SKM-1 (cell line): ENCODE data around the gene C1orf226.

ENCODE experiments used
- DNase-seq: peaks from one replicate; lab custom pipeline; 2025; ENCODE audit not compliant: unreplicated experiment; lab: John Stamatoyannopoulos, UW

Gene C1orf226, protein sequence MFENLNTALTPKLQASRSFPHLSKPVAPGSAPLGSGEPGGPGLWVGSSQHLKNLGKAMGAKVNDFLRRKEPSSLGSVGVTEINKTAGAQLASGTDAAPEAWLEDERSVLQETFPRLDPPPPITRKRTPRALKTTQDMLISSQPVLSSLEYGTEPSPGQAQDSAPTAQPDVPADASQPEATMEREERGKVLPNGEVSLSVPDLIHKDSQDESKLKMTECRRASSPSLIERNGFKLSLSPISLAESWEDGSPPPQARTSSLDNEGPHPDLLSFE

DNA sequence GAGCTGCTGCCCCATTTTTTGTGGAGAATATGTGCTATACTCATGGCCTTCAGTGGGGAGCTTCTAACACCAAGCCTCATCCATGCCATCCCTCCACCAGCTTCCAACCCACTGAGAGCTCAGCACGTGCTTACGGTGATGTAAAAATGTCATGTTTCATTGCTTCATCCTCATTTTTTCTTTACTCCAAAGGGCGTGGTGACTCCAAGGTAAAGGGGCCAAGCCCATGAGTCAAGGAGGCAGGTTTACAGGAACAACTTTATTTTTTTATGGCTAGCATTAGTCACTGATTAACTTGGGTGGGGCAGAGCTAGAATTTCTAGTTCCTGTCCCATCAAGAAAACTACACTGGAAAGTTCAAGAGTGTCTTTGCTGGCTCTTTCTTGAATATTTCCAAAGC is at the start of gene C1orf226:
Gene C1orf226, plus strand, starts transcription at position 346 of the 400 bp plus-strand sequence. CDS start 174 bp downstream, outside the sequence.
- no peak for DNase-seq

DNA sequence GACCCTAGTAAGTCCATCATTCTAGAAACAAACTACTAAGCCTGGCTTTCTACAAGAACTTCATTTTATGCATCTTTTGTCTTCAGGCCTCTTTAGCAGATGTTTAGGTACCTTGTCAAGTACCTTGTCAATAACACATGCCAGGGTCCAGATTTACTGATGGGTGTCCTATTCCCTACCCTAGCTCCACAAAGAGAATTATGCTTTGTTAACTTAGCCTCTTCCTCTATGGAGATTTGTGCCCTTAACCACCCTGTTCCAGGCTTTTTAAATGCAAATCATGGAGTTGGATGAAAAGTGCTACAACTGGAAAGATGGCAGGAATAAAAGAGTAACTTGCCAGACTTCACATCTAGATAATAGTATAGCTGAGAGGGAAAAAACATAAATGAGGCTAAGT is 47.5 kb upstream of the C1orf226 start:
- DNase-seq: no peak

DNA sequence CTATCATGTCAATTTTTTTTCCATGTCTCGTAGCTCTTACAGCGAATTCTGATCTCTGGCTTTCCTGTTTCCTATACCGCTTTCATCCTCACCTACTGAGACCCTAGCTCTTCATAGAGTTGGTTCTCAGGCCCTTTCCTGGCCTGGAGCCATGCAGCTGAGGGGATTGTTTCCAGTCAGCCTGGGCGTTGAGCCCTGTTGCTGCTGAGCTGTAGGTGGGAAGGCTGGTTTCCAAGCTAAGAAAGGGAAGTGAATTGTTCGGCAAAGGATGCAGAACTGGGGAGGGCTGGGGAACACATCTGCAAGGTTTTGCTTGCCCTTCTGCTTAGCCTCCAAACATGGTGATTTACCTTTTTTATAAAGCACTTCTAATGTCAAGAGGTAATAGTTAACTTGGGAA is 46.4 kb upstream of the C1orf226 start:
- no peak for DNase-seq

DNA sequence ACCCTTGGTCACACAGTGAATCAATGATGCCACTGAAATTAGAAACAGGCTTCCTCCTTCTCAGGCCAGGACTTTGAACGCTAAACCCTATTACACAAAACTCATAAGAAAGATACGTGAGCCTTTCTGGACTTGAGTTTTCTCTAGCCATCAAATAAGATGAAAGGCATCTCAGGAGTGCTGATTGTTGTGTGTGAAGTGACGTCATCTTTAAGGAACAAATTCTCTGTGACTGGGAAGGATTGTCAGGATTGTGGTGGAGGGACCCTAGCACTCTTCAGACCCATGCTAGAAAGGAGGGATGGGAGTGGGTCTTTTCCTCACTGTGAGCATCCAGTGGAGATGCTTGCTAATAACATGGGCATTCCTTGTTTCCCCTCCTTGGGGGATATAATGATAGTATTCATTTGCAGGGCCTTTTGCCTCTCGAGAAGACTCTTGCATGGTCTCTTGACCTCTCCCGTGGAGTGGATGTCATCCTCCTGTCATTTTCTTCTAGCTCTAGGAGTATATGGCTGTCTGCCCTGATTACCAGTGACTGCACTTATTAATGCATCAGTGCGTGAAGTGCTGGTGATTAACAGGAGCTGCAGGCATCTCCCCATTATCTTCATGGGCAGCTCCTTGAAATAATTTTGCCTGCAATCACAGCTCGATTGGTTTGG is 44.8 kb upstream of the C1orf226 start:
- DNase-seq: no peak

DNA sequence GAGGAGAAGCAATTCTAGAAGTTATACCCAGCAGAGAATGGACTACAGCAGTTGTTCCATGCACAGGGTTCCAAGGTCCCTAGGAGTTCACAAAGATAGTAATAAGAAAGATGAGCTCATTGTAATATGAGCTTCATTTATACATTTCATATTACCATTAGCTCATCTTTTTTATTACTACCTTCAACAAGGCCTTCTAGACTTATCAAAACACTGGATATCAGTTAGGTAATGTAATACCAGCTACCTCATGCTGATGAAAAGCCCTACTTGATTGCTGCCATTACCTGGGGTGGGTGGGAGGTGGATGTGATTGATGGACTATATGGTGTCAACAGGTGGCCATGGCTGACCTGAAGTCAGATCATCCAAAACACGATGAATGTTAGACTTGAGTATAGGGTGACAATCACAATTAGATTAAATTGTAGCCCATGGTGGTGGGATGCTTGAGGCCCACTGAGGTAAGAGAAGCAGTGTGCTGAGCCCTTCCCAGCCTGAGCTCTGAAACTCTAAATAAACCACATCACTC is 39.0 kb upstream of the C1orf226 start:
- no peak for DNase-seq

DNA sequence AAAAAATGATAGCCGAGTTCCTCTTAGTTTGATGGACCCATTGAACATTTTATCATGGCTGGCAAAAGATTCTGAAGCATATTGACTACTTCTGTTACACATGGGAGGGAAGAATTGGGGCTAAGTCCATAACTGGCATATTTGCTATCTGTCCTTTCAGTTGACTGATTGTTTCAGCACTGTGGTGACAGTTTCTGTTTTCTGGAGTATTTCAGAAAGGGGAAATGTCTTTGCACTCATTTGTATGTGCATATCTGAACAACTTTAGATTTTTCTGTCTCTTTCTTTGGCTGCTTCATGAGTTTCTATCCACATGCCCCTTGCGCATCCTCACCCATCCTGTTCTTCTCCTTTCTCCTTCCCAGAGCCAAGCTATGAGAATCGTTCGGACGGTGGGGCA is 38.1 kb upstream of the C1orf226 start:
- no peak for DNase-seq

DNA sequence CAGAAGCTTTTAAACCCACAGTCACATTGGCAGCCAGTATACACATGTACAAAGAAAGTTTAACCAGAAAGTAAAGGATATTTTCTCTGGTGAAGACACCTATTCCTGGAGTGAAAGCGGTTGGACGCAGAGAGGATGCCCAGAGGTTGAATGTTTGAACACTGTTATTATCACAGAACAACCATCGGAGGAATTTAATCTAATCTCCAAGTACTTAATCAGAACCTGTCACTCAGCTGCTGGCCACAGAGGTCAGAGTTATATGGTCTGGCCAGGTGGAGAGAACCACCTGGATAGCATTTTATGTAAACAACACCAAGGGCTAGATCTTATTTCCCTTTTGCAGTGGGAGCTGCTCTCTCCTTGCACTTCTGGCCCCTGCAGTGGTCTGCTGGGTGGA is 34.2 kb upstream of the C1orf226 start:
- no peak for DNase-seq

DNA sequence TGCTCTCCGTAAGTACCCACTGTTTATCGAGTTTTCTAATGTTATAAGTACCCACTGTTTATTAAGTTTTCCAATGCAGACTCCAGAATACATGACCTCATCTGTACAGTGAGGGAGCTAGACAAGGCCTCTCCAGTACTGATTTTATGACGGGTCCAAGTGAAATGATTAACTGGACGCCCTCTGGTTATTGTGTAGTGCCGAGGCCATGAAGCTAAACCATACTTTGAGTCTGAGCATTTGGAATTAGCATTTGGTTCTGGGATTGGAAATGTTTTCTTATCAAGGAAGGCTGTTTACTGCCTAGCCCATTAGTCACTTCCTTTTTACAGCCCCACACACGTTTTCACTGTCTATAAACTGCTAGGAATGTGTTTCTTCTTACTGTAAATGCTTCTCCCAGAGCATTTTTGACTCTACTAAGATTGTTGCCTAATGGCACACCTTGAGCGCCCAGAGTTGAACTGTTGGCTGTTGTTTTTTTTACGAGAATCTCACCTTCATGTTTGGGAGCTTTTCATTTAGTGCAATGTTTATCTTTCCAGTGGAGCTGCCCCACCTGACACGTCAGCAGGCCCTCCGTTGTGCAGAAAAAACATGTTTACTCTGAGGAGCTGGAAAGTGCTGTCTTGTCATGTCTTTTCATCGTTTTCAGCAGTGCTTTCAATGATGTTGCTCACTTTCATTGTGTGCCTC is 31.7 kb upstream of the C1orf226 start:
- DNase-seq: no peak

DNA sequence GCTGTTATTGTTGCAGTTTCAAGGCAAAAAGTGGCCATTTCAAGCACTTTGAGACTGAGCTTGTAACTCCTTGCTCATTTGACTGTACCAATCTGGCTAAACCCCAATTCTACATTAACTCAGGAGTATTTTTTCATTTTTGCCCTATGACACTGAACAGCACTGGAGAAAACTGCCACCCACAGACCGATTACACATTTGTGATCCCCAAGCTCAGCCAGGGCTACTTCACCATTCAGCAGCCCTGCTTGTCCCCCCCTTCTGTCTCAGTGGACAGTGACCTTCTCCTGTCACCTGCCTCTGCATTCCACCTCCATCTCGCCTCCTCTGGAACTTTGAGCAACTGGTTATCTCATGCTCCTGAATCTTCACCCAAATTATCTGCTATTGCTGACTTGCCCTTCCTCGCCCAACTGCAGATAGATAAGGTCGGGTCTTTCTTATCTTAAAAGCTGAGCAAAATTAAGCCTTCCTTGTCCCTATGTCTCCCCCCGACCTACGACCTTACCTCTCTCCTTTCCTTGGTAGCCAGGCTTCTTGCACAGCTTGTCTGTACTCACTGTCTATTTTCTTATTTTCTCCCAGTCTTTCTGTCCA is 30.2 kb upstream of the C1orf226 start:
- DNase-seq: no peak

DNA sequence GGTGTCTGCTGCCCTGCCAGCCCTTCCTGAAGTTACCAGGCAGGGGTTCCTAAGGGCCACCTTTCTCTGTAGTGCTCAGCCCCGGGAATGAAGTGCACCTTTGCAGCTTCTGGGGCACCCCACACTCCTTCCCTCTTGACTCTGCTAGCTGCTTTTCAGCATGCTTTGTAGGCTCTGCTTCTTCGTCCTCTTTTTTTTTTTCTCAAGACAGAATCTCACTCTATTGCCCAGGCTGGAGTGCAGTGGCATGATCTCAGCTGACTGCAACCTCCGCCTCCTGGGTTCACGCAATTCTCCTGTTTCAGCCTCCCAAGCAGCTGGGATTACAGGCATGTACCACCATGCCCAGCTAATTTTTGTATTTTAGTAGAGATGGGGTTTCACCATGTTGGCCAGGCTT is 29.7 kb upstream of the C1orf226 start:
- DNase-seq: peak; percentile 24

DNA sequence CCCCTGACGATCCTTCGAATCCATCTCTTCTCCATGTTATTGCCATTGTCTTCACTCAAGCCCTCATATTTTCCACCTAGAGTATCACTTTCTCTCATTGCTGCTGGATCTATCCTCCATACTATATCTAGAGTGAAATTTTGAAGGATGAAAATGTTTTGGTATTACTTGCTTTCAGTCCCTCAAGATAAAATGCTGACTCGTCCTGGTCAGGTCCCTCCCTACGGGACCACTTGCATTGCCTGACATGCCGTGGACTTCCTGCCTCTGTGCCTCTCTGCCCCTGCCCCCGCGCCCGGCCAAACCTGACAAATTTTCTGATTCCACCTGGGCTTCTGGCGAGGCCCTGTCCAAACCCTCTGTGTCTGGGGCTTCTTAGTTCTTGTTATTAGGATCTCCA is 28.4 kb upstream of the C1orf226 start:
- DNase-seq: no peak

DNA sequence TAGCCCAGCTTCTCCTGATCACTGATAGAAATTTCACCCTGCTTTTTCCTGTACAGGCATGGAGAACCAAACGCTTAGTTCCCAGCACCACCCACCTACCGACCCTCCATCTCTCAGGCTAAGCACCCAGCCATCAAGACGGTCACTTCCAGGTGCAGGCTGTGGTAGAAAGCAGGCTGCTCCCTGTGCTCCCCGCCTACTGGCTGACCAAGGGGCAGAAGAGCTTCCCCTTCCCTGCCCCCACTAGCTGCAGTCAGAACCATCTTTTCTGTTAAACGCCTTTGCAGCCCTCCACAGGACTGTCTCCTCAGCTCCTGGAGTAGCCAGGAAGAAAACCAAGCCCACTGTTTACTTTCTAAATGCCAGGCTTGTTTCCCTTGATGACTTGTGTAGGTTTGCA is 27.8 kb upstream of the C1orf226 start:
- DNase-seq: no peak

DNA sequence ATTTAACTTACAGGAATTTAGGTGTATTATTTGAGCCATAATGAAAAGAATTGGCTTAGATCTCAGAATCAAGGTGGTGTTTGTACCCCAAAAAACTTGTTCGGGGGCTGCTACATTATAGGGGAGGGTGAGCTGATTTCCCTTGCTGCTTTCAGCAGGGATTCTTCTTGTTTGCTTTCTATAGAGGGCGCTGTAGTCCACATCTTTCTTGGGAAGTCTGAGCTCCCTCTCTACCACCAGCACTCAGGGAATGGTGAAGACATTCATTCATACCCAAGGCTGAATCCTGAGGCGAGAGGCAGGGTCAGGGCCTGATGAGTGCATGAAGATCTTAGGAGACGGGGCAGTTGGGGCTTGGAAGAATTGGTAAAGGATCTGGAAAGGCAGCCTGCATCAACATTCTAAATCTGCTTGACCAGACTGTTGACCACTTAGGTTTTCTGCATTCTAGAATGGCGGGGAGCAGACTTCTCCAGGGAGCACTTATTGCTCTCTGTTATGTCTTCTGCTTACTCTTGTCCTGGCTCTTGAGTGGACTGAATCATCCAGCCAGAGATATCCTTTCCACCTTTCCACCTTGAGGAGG is 23.8 kb upstream of the C1orf226 start:
- peak; percentile 63 for DNase-seq

DNA sequence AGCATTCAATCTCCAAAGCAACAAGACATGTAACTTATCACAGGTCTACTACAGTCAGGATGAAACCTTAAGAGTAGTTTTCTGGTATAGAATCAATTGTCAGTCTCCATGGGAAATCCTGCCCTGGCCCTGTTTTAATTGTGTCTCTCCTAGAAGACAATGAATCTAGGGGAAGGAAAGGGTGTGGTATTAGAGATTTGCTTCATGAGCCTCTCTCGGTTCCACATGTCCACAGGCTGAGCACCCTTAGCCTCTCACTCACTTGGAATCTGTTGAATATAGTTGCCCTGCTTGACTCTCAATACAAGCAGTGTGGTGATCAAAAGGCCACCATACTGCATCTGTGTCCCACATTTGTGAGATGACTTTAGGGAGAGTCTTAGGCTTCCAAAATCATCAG is 22.6 kb upstream of the C1orf226 start:
- no peak for DNase-seq

DNA sequence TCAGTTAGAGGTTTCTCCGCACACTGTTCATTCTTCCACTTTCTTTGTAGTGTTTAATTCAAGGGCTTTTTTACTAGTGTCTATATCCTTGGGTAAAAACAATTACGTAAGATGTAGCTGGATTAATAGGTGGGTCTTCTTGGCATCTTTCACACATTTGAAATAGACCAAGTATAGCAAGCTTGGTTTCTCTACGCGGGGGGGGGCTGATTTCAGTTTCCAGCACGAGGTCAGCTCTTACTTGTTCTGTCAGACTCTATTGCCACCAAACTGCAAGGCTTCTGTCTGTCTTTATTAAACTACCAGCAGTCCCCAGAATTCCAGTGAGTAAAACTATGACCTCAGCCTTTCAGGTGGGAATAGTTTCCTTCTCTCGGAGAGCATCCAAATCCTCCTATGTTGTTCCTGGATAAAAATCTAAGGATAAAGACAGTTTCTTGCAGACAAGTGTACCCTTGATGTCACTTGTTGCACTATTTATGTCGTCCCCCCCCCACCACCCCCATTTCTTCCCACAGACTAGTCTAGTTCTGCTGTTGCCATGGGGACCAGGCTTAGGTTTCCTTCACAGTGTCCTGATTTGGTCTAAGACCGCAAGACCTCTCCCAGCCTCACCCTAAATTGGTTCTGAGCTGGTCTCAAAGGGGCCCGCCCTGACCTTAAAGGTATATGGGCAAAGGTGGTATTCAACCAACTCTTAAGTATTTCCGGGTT is 21.8 kb upstream of the C1orf226 start:
- no peak for DNase-seq

DNA sequence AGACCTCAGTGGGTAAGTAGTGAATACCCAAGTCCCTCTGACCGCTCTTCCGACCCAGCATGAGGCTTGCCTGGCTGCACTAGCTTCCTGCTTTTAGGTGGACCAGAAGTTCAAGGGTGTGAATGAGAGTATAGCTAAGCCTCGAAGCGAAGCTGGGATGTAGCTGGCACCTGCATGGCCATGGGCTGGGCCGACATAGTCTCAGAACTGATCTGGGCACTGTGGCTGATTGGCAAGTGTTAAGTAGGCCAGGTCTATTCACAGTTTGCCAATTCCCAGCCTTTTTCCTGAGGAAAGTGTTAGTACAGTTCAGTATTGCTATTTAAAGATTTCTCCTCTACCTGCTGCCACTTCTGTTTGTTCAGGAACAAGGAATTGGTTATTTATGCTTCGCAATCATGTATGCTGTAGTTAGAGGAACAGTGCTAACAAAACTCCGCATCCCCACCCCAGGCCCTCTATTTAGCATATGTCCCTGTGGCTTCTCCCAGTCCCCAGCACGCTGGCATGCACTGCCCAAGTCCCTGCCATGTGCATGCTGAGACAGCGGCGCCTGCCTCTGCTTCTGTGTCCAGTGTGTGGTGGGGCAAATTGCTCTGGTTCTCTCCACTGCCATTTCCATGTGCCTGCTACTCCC is 21.2 kb upstream of the C1orf226 start:
- DNase-seq: no peak

DNA sequence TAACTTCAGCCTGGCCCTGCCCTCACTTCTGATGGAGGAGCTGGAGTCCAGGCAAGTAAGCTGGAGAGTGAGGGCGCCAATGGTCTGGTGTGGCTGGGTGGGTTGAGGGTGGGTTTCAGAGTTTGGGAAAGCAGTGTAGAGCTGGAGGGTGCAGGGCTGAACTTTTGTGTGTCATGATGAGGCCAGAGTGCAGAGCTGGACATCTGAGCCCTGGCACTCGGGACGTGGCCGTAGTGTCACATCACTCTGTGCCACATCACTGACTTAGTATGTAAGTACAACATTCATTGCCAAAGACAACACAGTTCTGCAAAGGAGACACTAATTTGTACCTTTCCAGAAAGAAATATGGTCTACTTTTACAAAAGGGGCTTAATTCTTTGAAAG is 20.7 kb upstream of the C1orf226 start:
- DNase-seq: no peak

DNA sequence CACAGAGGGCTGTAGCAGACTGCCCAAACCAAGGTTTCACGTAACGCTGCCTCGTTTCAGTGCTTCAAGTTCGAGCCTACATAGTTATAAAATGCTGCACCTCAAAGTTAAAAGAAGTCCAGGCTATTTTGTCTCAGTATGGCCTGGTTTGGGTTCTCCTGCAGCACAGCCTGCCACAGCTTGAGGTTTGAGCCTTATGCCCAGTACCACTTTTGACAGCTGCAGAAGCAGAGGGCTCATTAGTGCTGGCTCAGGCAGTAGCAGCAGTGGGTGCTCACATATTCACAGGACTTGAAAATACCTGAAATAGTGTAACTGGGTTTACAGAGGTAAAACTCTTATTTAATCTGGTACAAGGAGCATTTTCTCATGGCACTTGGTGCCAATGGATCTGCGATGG is 20.2 kb upstream of the C1orf226 start:
- no peak for DNase-seq

DNA sequence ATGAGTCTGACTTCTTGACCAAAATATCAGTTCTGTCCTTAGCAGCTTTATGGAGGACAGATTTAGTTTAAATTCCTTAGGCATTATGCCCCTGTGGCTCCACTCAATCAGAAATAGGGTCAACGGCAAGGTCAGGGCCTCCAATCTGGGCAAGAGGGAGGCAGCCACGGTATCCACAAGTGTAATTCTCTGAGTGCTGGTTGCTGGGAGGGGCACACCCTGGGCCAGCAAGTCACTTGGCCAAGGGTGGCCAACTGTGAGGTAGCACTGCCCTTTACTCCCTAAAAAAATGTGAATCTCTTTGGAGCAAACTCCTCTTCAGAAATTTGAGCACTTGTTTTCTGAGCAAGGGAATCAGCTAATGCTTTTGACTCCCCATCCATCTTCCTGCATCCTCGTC is 17.7 kb upstream of the C1orf226 start:
- no peak for DNase-seq

DNA sequence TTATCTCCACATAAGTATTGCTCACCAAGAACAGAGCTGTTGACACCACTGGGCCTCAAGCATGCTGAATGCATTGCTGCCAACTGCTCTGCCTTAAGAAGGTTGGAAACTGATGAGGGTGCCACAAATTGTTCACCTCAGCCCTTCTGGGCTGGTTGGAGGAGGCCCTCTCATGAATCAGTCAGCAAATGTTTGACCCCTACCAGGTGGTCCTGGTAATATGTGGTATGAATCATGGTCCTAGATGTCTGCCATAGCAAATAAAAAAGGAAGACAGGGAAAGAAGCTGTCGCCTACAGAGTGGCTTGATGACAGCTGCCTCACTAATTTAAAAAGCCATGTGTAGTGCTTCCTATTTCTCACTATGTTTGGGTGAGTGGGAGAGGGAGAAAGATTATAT is 17.0 kb upstream of the C1orf226 start:
- DNase-seq: no peak
